Spleen (tissue), 11 donors: Measurements from ENCODE around the gene RAPGEF6. TPM values are rescaled to one million over a fixed set of nuclear protein-coding genes. Genes with fewer than 3 reads are reported as not detected.
A peak's percentile ranks its signal among the peaks of the same experiment; 100 is the strongest.
"Not testable (repeated sequence)": the region's sequence is repeated elsewhere in the genome, so short reads cannot be mapped to it uniquely, and the experiment has no call there.

Source experiments
- DNase-seq: peaks from one replicate; pipeline ENCODE4 v3.0.0-alpha.2; 2020
- H3K27ac ChIP-seq, 8 donors: fragments of 200-600 bp; sonication (generic) in 7 of 8; 1 replicate in 4 of 8; 2 replicates in 4 of 8; pipeline versions ENCODE4 v1.5.0 to v1.8.0; 2016 to 2021; ENCODE audit warnings: inconsistent platforms in 4 of 8, mild to moderate bottlenecking in 4 of 8, moderate library complexity in 1 of 8
- H3K27me3 ChIP-seq, 7 donors: fragments of 200-600 bp; sonication (generic) in 6 of 7; replicated peaks in 1 of 7; 1 replicate in 4 of 7; 2 replicates in 3 of 7; pipeline versions ENCODE4 v1.5.0 to v1.8.0; 2016 to 2021; ENCODE audit warnings: inconsistent platforms in 3 of 7, mild to moderate bottlenecking in 1 of 7
- H3K36me3 ChIP-seq, 6 donors: fragments of 200-600 bp; sonication (generic) in 5 of 6; 1 replicate in 4 of 6; 2 replicates in 2 of 6; pipeline versions ENCODE4 v1.5.0 to v1.8.0; 2016 to 2021; ENCODE audit warnings: inconsistent platforms in 2 of 6
- H3K4me1 ChIP-seq, 6 donors: fragments of 200-600 bp; sonication (generic) in 5 of 6; 1 replicate in 3 of 6; 2 replicates in 3 of 6; pipeline versions ENCODE4 v1.5.0 to v1.8.0; 2016 to 2021; ENCODE audit warnings: inconsistent platforms in 3 of 6
- H3K4me3 ChIP-seq, 8 donors: fragments of 200-600 bp; sonication (generic) in 7 of 8; 1 replicate in 4 of 8; 2 replicates in 4 of 8; pipeline versions ENCODE4 v1.5.0 to v1.8.0; 2016 to 2021; ENCODE audit warnings: inconsistent platforms in 4 of 8, mild to moderate bottlenecking in 4 of 8, moderate library complexity in 2 of 8
- H3K9me3 ChIP-seq, 8 donors: fragments of 200-600 bp; sonication (generic) in 7 of 8; 1 replicate in 4 of 8; 2 replicates in 4 of 8; pipeline versions ENCODE4 v1.5.0 to v1.8.0; 2016 to 2021; ENCODE audit warnings: inconsistent platforms in 4 of 8
- CTCF ChIP-seq, 11 experiments: fragments of 200-600 bp in 7 of 11; fragments of 450-650 bp in 4 of 11; sonication (generic) in 4 of 11; IDR thresholded peaks in 8 of 11; conservative IDR thresholded peaks in 3 of 11; 1 replicate in 7 of 11; 2 replicates in 4 of 11; pipeline versions ENCODE4 v1.4.0 to v1.8.0; 2016 to 2021; ENCODE audit warnings: antibody characterized with exemption in 11 of 11, inconsistent platforms in 4 of 11, mild to moderate bottlenecking in 1 of 11
- POLR2A ChIP-seq, 3 donors: fragments of 450-650 bp; IDR thresholded peaks; one replicate each; pipeline ENCODE4 v1.5.1; 2017; ENCODE audit warnings: antibody characterized with exemption in 3 of 3, mild to moderate bottlenecking in 1 of 3
- POLR2AphosphoS5 ChIP-seq, 3 donors: sonication (generic); formaldehyde crosslinking; IDR thresholded peaks; one replicate each; pipeline ENCODE4 v1.5.1; 2017; ENCODE audit warnings: antibody characterized with exemption in 3 of 3
- WGBS, 5 donors: extraction: QIAGEN DNeasy Blood & Tissue Kit in 3 of 5; methylation state at CpG; one replicate each; pipeline versions ENCODE4 v1.1.5 to v1.1.7; 2013 to 2018; 5-methylcytosine and 5-hydroxymethylcytosine counted together
- intact Hi-C: fragments of 100-400 bp; cut with DNase I; formaldehyde crosslinking; loops from one replicate; pipeline ENCODE4 v1.15.0; 2023; ENCODE audit warnings: low total_unique reads
- polyA plus RNA-seq, 3 donors: library from polyadenylated mRNA; stranded (reverse); fragments of 200-250 nt; gene quantifications; one replicate each; pipeline ENCODE4 v1.2.1, GENCODE V29; 2013
- total RNA-seq, 7 donors: library from RNA; depleted of rRNA in 3 of 7; stranded (reverse); fragments of >200 nt in 3 of 7; fragmentation: NEBNext Ultra II Directional in 4 of 7; extraction: Animal tissue kit (Norgen Biotek cat#: 25700) in 4 of 7; gene quantifications; one replicate each; pipeline versions ENCODE4 v1.1.0 to v1.2.1, GENCODE V29; 2016 to 2021
- donor health status: healthy with polysubstance abuse.
- donor health status: DM: no; HTN: no; CAD: no; lungs with moderate emphysema.
- donor health status: DM: no; HTN: no; CAD: no.
- donor health status: Bipolar disorder and iron deficiency.
- donor health status: healthy.
- donor health status: DM: no; HTN: no; CAD: no.
- donor health status: DM: yes; HTN: yes; CAD: no.

The RAPGEF6 gene
- total and polyA plus RNA-seq, 10 donors = 3.8 to 56.4 (median 43.2) TPM

GRCh38 chr5:131496400-131496713 lies 138.7 kb downstream of the RAPGEF6 start:
- no peaks in the 10 kb centered on the region for H3K9me3 ChIP-seq
- peaks cover 0 to 19% (median 7%) of the 10 kb centered on the region in 6 donors for H3K4me1 ChIP-seq
- intact Hi-C loops = no loop called here
- TF ChIP-seq CTCF (IDR thresholded peaks at IDR 0.05 in 8 of 11, conservative IDR thresholded peaks at IDR 0.05 in 3 of 11) (peak in 6 of 11 experiments; percentile 15 to 35 (median 29)), POLR2AphosphoS5 (IDR thresholded peaks at IDR 0.05) (no peak)
- WGBS, 5 donors = 64 to 83% (median 68%) methylated on average over 1 of the region's 1 CpG
- no peaks in the 10 kb centered on the region for H3K27me3 ChIP-seq
- no peak for DNase-seq
- H3K36me3 ChIP-seq = peaks cover 0 to 100% (median 48%) of the 10 kb centered on the region in 6 donors
- no peak overlapping the region for H3K4me3 ChIP-seq
- no peak overlapping the region for H3K27ac ChIP-seq

- 85 to 89% (median 88%) methylated on average over 8 of the region's 8 CpGs for WGBS, 5 donors
- H3K4me1 ChIP-seq = peaks cover 0 to 19% (median 7%) of the 10 kb centered on the region in 6 donors
- H3K36me3 ChIP-seq = peaks cover 0 to 100% (median 46%) of the 10 kb centered on the region in 6 donors
- H3K27ac ChIP-seq = no peak overlapping the region
- intact Hi-C loops = no loop called here
- TF ChIP-seq POLR2AphosphoS5 (IDR thresholded peaks at IDR 0.05) = no peak
- TF ChIP-seq POLR2A (IDR thresholded peaks at IDR 0.05) = no peak
- no peak for TF ChIP-seq CTCF (IDR thresholded peaks at IDR 0.05 in 8 of 11, conservative IDR thresholded peaks at IDR 0.05 in 3 of 11)
- H3K4me3 ChIP-seq = no peak overlapping the region
- no peak for DNase-seq
- H3K9me3 ChIP-seq = no peaks in the 10 kb centered on the region
- H3K27me3 ChIP-seq = no peaks in the 10 kb centered on the region
These were observed 139.3 kb downstream of the RAPGEF6 start for GRCh38 chr5:131495536-131496399.

- Histone ChIP-seq H3K27me3 (no peaks in the 10 kb centered on the region), H3K27ac (no peak overlapping the region), H3K9me3 (peaks cover 0 to 7% (median 4%) of the 10 kb centered on the region in 8 donors), H3K4me1 (peaks cover 0 to 33% (median 10%) of the 10 kb centered on the region in 6 donors), H3K36me3 (peaks cover 0 to 92% (median 38%) of the 10 kb centered on the region in 6 donors), H3K4me3 (no peak overlapping the region)
- DNase-seq = no peak
- intact Hi-C loops = no loop called here
- 75 to 100% (median 94%) methylated on average over 1 of the region's 1 CpG for WGBS, 5 donors
- TF ChIP-seq CTCF (IDR thresholded peaks at IDR 0.05 in 8 of 11, conservative IDR thresholded peaks at IDR 0.05 in 3 of 11) (no peak), POLR2AphosphoS5 (IDR thresholded peaks at IDR 0.05) (no peak), POLR2A (IDR thresholded peaks at IDR 0.05) (no peak)
These were observed 143.3 kb downstream of the RAPGEF6 start for GRCh38 chr5:131491749-131492148.

DNA sequence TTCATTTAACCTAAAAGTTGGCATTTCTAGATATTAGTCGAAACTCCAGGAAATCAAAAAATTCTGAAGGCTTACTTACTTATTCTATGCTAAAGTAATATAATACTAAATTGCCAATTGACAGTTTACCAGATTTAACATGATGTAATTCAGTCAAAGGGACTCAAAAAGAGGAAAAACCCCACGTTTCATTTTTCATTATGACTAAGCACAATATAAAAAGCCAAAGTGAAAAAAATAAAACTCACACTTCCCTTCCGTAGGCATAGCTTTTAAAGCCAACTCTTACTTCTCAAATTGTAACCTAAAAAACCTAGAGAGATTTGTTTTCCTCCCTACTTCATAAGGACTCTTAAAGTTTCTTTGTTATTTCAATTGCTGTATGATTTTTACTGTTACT lies 146.6 kb downstream of the RAPGEF6 start:
- Histone ChIP-seq H3K4me1 (peaks cover 0 to 24% (median 7%) of the 10 kb centered on the region in 6 donors), H3K36me3 (peaks cover 0 to 90% (median 23%) of the 10 kb centered on the region in 6 donors), H3K9me3 (peaks cover 0 to 7% (median 4%) of the 10 kb centered on the region in 8 donors), H3K27ac (peak overlapping the region in 5 of 8 donors; percentile 4 to 48 (median 26)), H3K27me3 (no peaks in the 10 kb centered on the region), H3K4me3 (no peak overlapping the region)
- WGBS, 5 donors = 30 to 43% (median 39%) methylated on average over 3 of the region's 3 CpGs
- intact Hi-C loops = no loop called here
- no peak for DNase-seq
- no peak for TF ChIP-seq POLR2A (IDR thresholded peaks at IDR 0.05)
- TF ChIP-seq POLR2AphosphoS5 (IDR thresholded peaks at IDR 0.05) = no peak
- TF ChIP-seq CTCF (IDR thresholded peaks at IDR 0.05 in 8 of 11, conservative IDR thresholded peaks at IDR 0.05 in 3 of 11) = no peak

- H3K27me3 ChIP-seq, H3K9me3 ChIP-seq, DNase-seq, H3K27ac ChIP-seq, intact Hi-C loops, H3K4me3 ChIP-seq: not testable (repeated sequence)
- Histone ChIP-seq H3K36me3 (peaks cover 0 to 90% (median 24%) of the 10 kb centered on the region in 6 donors), H3K4me1 (peaks cover 0 to 24% (median 7%) of the 10 kb centered on the region in 6 donors)
- WGBS, 5 donors = 95 to 100% (median 97%) methylated on average over 4 of the region's 4 CpGs
These were observed 147.7 kb downstream of the RAPGEF6 start for GRCh38 chr5:131487371-131487770.
